C4-2B (cell line): Measurements from ENCODE around the gene OSM.

Experiments
- ZFX ChIP-seq: fragments of 450-650 bp; IDR thresholded peaks from 2 replicates; pipeline ENCODE4 v1.6.1; 2017
- TF ChIP-seq, protein P1 (sequence below): fragments of 450-650 bp; conservative IDR thresholded peaks from 2 replicates; pipeline ENCODE4 v1.5.1; 2017; ENCODE audit warnings: mild to moderate bottlenecking

DNA sequence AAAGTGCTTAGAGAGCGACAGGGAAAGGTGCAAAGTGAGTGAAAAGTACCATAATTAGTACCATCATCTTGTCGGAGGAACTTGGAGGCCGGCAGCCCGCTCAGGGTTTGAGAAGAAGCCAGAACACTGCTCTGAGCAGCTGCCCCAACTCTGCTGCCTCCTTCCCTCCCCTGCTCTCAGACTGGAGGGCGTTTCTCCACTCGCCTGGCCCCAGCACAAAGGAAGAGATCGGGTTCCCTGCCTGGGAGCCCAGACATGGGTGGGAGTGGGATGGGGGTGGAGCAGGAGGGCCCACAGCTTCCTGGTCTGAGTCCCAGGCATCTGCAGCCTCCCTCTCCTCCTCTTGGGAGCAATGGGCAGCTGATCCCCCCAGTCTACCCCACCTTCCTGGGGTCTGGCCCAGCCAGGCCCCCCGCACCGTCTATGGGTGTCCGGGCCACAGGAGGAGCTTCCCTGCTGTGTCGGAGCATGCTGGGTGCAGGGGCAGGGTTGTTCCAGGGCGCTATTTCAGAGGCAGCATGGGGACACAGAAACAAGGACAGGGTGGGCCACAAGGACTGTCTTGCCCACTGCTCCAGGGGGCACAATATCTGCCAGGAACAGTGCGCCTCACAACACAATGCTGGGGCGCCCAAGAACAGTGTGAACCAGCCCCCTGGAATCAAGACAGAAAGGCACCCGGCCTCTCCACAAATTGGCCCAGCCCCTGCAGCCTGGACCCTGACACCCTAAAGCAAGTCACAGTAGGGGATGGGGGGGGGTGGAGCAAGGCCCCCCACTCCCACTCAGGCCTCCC lies 24.9 kb downstream of the OSM start:
- TF ChIP-seq, protein P1, sequence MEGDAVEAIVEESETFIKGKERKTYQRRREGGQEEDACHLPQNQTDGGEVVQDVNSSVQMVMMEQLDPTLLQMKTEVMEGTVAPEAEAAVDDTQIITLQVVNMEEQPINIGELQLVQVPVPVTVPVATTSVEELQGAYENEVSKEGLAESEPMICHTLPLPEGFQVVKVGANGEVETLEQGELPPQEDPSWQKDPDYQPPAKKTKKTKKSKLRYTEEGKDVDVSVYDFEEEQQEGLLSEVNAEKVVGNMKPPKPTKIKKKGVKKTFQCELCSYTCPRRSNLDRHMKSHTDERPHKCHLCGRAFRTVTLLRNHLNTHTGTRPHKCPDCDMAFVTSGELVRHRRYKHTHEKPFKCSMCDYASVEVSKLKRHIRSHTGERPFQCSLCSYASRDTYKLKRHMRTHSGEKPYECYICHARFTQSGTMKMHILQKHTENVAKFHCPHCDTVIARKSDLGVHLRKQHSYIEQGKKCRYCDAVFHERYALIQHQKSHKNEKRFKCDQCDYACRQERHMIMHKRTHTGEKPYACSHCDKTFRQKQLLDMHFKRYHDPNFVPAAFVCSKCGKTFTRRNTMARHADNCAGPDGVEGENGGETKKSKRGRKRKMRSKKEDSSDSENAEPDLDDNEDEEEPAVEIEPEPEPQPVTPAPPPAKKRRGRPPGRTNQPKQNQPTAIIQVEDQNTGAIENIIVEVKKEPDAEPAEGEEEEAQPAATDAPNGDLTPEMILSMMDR: no peak
- TF ChIP-seq ZFX: no peak
